Hippocampal formation (tissue), 2 donors: ENCODE results near the gene FABP1.
A peak's percentile ranks its signal among the peaks of the same experiment; 100 is the strongest.

ENCODE experiments used
- DNase-seq, 2 donors: peaks; one replicate each; lab custom pipeline; 2025; lab: John Stamatoyannopoulos, UW

Gene FABP1

DNA sequence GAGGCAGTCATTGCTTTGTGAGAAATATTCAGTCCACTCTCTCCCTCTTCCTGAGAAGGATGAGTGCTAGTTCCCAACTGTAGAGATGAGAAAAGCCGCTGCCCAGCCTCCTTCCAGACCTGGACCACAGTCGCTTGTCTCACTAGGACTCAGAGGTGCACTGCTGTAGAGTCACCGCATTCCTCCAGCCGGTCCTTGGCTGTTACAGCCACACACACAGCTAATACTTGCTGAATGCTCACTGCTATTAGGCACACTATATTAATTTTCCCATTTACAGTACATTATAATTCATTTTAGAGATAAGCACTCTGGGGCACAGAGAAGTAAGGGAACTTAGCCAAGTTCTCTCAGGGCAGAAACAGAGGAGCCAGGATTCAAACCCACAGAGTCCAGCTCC, 10.0 kb upstream of the FABP1 start:
- DNase-seq, result no peak

DNA sequence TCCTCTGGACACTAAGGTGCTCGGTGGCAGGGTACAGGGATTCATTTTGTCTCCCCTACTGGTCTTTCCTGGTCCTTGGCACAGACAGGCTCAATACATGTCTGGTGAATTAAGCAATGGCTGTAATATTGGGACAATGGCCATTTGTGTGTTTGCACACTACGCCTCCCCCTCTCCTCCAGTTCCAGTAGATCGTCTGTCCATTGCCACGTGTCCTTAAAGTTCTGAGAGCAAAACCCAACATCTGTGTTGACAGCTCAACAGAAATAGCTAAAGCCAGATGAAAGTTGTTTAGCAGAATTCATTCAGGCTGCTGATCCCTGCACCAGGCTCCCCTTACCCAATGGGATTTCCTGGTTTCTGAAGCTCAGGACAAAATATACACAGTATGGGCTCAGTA, 9.0 kb upstream of the FABP1 start:
- peak; percentile 37 to 74 for DNase-seq

DNA sequence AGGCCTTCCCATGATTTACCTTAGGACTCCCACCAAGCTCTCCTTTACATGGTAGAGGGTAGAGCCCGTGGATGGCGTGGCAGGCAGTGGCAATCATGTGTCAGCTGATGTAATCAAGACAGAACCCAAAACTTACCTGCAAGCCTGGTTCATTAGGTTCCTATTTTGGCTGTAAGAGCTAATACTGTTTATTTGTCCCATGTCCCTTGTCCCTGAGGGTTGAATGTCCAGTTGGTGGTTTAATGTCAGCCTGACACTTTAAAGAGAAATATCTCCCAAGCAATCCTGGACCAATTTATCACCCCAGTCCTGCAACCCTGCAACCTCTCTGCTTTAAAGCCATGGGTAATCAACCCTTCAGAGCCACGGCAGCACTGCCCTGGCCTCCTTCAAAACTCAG, 6.0 kb upstream of the FABP1 start:
- no peak for DNase-seq

DNA sequence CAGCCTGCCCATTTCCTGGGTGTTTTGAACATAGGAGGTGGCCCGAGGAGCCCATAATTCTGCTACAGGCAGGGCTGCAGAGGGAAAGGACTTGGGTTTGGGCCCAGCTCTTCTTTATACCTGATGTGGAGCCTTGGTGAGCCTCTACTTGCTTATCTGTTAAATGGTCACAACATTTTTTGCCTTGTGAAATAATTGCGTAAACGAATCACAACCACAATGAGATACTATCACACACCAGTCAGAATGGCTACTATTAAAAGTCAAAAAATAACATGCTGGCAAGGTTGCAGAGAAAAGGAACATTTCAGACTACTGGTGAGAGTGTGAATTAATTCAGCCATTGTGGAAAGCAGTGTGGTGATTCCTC, 4.1 kb upstream of the FABP1 start:
- no peak for DNase-seq

DNA sequence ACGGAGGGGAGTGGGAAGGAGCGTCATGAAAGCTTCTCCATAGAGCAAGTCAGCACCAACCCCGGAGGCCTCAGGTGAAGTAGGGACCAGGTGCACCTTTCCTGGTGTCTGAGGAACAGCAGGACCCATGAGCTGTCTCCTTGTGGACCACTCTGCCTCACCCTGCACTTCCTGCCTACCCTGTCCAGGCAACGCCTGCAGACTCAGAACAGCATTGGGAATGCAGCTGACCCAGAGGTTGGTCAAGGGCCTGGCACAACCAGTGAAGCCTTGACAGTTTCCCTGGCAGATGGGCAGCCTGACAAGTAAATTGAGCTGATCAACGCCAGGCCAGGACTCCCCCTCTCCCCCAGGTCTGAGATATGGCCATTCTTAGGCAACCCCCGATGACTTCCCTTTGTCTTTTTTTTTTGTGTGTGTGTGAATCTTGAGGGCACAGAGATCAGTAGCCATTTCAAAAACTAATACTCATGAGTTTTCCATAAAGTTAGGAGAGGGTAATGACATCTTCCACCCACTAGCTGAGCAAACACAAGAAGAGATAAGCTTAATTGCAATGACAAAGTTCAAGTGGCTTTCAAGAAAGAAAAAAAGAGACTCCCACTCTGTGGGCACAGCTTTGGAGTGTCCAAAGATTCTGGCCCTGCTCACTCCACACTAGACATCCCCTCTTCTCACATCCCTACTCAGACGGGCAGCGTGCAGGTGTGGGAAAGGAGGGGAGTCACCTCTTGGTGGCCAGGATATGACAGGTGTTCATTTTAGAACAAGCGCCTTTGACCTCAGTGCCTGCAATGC, 3.5 kb upstream of the FABP1 start:
- DNase-seq, result no peak

DNA sequence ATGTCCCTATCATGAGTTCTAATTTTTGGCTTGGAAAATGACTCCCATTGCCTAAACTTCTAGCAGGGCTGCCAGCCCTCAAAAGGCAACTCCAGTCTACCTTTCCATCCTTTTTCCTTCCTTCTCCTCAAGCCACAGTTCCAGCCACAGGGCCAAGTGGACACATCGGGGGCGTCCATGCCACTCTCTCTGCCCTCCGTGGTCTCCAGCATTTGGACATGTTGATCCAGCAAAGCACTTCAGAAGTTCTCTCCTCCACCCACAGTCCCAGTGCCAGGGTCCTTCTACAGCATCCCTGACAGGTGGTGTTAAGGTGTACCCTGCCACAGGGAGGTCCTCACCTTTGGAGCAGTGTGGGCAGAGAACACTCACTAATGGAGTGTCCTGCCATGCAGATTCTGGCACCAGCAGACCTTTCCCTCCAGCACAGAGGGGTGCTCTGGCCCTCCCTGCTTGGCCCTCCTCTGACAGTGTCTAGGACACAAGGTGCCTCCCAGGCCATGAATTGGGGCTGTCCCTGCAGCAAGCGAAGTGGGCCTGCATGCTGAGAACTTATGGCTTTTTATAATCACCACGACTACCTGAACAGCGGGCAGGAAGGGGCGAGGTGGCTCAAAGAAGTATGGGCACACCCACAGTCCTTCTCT, 1.6 kb upstream of the FABP1 start:
- DNase-seq, result no peak

DNA sequence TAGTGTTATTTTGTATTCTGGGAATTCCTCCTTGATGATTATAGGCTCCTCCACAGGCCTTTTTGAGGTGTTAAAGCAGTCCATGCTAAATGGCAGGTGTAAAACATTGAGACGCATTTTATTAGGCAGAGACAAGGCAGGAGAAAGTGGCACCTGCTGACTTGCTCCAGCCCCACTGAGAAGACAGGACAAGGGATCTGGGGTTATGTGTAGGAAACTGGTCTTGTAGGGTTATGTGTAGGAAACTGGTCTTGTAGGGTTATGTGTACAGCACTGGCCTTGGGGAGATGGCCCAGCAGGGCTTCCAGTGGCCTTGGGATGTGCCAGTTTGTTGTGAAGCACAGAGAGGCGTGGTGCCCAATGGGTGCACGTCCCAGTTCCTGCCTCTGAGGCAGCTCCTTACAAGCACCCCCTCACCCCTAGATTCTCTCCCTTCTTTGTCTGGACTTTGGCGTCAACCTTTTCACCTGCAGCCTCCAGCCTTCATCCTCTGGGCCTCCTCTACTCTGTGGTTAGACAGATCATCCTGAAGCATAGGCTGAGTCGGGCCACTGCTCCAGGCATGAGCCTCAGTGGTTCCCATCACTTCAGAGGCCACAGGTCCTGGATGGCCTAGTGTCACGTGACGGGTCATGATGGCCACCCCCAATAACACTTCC, 921 bp upstream of the FABP1 start:
- DNase-seq, result no peak

DNA sequence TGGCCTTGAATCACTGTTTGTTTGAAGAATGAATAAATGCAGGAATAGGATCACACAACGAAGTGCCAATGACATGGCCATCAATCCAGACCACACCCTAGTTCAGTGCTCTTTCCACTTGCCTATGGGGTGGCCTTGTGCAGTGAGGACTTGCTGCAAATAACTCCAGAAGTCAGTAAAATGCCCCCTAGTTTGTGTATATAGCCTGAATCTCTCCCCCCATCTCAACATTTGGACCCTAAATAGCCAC, 299 bp downstream of the FABP1 start:
- no peak for DNase-seq

DNA sequence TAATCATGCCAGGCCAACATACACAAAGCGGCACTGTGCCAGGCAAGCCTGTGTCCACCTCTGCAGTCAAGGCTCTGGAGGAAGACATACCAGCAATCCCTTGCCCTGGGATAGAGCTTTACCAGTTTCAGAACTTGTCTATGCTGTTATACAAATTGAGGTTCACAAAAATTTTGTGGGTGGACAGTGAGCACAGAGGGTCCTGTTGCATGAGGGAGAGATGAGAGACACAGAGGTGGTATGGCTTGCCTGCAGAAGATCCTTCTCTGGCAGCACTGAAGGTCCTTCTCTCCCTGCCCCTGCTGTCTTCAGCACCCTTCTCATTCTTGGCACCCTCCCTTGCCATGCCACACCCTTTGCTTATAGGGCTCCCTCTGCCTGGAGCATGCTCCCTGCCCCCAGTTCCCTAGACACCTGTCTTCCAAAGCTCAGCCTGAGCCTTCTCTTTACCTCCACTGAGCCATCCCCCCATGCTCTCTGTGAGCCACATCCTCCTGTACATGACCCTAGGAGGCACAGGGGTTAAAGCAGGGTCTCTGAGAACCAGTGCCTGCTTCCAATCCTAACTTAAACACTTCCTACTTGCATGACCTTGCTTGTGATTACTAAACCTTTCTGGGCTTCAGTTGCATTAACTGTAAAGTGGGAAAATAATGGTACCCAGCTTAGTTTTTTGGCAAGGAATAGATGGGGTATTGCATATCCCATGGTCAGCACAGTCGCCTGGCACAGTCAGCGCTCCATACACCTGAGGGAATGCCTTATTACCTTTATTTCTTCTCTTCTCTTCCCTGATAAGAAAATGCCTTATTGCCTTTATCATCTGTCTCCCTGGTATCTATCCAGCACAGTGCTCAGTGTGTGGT, 857 bp downstream of the FABP1 start:
- DNase-seq, result no peak

DNA sequence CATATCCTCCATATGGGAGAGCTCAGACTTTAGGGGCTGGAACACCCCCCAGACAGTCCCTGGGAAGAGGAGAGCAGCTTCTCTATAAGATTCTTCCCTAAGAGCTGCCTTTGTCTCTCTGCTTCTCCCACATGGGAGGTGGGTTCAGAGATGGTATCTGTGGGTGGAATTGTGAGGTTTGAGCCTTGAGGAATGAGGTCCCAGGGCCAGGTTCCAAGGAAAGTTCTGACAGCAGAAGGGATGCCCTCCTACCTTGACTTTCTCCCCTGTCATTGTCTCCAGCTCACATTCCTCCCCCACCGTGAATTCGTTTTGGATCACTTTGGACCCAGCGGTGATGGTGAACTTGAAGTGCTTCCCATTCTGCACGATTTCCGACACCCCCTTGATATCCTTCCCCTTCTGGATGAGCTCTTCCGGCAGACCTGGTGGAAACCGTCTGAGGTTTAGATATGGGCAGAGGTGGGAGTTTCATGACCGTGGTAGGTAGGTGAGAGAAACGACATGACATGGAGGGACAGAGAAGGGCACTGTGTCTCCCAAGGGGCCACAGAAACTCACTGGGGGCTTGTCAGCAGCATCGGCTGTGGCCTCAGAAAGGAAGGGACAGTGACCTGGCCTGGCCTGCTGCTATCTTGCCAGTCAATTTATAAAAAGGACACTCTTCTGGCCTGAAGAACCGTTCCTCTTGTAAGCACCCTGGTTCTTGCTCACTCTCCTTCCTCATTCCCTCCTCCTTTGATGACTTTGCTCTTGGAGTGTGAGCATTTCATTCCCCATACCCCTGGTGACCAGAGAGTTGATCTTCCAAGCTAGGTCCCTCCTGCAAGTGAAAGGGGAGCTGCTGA, 1.7 kb downstream of the FABP1 start:
- no peak for DNase-seq

DNA sequence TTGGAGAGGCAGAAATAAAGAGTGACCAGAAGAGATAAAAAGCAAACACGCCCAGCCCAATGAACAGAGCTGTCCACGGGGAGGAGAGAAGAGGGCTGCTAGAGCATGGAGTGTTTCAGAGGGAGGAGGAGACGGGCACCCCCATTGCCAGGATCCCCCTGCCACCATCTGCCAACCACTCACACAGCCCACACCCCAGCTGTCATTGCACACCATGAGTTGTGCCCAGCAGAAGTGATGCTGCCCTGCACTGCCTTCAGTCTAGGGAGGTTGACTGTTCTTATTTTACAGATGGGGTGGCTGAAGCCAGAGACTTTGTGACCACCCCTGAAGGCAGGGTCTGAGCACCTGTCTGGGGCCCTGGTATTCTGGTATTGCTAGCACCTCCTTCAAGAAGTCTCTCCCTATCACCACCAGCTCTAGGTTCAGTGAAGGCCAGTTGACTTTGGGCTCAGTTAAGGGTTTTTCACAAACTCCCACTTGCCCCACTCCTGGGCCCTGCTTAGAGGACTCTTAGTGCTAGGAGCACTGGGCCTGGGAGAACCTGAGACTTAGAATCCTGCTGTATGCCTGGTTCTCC, 2.4 kb downstream of the FABP1 start:
- no peak for DNase-seq

DNA sequence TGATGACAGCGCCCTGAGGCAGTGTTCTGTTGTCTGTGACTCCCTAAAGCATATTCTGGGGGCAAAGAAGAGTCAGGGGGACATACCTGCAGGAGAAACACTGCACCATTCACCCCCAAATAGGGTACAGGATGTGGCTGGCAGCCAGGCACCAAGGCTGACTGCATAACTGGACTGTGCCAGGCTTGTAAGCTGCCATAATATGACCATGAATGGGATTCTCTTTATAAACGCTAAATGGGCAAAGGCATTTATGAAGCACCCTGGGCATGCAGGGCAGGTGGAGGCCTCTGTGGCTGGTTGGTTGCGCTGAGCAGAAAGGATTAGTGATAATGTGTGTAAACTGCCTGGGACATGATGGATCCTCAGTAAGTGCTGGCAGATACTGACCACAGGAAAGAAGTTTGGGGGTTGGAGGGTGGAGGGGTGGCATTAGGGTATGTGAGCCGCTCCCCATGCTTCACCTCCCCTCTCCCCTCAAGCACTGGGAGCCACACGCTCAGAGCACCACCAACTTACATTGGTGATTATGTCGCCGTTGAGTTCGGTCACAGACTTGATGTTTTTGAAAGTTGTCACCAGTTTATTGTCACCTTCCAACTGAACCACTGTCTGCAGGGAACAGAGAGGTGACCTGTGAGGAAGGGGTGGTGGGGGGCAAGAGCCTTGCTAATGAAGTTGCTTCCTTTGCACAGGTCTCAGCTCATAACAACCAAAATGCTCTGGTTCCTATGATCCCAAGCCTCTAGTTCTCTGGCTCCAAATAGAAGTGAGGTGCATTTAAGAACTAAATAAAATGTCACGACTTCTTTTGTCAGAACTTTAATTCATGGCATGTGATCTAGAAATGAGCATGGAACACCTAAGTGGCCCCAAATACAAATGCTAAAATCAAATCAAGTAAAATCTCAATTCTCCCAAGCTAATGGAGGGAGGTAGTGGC, 3.6 kb downstream of the FABP1 start:
- DNase-seq, result no peak

DNA sequence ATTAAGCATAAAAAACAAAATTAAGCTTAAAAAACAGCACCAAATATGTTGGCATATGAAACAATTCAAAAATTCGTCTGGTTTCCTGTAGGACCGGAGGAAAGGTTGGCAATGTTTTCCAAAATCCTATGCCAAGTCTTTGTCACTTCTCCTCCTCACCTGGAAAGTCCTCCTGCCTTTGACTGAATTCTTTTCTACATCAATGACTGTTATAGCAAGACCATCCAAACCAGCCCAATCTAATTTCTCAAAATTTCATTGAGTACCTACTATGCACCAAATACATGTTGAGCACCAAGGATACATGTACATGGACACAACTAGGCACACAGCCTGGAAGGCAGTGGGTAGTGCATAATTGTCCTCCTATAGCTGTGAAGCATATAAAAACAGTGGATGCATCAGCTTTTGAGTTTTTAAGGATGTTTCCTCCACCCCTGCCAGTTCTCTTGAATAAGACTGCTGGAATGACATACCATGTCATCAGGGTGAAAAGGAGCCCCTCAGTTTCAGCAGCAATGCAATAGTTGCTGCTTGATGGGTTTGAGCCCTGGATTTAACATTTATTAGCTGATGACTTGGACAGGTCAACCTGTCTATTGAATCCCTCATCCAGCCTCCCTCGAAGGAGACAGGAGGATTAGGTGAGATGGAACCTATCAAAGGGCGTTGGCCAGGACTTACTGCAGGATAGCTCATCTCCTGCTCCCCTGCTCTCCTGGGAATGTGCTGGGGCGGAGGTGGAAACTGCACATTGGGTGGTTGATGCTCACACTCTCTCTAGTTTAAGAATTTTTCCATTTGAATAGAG, 4.5 kb downstream of the FABP1 start:
- no peak for DNase-seq

DNA sequence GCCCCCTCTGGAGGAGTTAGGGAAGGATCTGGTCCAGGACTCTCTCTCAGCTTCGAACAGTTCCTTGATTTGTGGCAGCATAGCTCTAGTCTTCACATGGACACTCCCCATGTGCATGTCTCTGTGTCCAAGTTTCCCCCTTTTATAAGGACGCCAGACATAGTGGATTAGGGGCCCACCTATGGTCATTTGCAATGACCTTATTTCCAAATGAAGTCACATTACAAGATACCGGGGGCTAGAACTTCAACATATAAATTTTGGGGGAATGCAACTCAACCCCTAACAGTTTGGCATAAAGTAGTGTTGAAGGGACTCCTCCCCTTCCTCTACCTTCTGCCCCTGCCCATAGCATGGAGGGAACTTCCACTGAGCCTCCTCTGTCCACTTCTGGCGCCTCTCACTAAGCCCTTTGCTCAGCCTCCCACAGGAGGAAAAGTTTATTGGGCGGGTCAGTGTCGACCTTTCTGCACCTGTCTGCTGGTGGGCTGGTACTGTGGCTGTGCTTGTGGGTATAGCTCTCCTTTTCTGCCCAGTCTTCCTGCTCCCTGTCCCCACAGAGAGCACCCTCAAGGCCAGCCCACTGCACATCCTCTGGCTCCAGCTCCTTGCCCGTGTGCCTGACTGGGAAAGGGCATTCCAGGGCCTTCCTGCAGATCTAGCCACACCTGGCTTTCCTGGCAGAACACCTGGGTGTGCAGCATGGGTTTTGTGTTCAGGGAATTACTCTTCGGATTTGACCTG, 5.5 kb downstream of the FABP1 start:
- no peak for DNase-seq

DNA sequence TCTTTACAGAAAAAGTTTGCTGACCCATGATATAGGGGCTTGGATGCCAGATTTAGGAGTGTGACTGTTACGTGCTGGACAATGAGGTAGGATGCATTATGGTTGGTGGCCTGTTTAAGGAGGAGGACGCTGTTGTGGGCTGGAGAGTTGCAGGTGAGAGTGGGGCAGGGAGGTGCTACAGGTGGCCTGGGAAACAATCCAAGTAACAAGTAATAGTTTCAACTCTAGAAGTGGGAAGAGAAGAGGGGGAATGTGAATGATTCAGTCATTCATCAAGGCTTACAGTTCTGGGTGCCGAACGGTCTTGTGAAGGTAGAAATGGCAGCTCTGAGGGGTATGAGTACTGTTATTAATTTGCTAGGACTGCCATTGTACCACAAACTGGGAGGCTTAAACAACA, 6.2 kb downstream of the FABP1 start:
- no peak for DNase-seq

DNA sequence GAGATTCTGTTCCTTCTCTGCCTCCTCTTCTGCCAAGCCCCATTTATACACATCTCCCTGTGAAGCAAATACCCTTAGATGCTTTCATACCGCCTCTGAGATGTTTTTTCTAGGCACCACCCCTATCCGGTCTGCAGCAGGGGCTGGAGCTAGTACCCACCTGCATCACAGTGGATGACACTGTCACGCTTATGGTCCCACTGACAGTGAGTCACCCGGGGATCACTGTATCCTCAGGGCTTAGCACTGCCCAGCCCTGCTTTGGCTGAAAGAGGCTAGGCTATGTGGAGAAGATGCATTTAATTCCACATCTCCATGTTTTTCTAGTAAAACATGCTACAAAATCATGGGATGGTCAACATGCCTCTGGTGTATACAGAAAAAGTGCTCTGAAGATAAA, 9.9 kb downstream of the FABP1 start:
- DNase-seq, result no peak

DNA sequence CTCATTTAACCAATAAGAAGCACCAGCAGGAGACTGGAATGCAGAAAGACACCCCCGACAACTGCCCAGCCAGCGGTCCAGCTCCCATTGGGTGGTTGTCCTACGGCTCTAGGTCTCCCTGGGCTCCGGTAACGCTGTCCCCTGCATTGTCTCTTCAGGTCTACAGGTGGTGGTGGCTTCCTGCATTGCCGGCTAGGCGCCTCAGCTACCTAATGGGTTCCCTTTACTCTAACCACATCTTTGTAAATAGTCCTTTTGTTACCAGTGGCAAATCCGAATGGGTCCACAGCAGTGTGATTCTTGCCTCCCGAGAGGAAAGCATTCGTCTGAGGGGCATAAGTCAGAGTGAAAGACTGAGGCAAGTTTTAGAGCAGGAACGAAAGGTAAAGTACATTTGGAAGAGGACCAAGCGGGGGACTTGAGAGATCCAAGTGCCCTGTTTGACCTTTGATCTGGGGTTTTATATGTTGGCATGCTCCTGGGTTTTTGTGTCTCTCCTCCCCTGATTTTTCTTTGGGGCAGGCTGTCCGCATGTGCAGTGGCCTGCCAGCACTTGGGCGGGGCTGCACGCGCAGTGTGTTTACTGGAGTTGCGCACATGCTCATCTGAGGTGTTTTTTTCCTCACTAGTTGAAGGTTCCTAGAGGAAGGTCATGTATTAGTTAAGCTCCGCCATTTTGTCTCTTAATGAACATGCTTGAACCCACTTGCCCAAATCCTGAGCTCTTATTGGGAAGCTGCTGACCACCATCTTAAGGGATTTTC, 11.0 kb downstream of the FABP1 start:
- DNase-seq, result no peak
